ENCODE measurements around the gene CDH4. TPM values are rescaled to one million over a fixed set of nuclear protein-coding genes. Genes with fewer than 3 reads are reported as not detected.
A peak's percentile ranks its signal among the peaks of the same experiment; 100 is the strongest.

CDH4 gene
- total RNA-seq, 1 experiment from 2014 or later: 5.3 TPM

DNA sequence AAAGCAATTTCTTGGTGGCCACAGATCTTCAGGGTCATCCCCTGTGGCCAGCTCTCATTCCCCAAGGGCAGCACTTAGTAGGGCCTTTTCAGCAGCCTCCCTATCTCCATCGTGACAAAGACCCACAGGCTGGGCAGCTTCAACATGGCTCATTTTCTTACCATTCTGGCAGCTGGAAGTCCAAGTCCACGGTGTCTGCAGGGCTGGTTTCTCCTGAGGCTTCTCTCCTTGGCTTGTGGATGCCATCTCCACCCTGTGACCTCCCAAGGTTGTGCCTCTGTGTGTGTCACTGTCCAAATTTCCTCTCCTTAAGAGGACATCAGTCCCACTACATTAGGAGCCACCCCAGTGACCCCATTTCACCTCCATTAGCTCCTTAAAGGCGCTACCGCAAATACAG, 161.7 kb downstream of the CDH4 start:
- ChIA-PET POLR2A (no interaction called here), CTCF (no interaction called here)
- TF ChIP-seq PRDM15 (CRISPR knock-in tag; IDR thresholded peaks at IDR 0.05): 0 out of 2 replicates have a peak, but pooled peaks have one; percentile 0
- TF ChIP-seq RORB (CRISPR knock-in tag; IDR thresholded peaks at IDR 0.05): no peak
- TF ChIP-seq MYBL2 (CRISPR knock-in tag; IDR thresholded peaks at IDR 0.05): no peak
- DNase-seq (ENCODE audit: low spot score): no peak
- peaks cover 37% of the 10 kb centered on the region for H3K27me3 Mint-ChIP-seq (ENCODE audit: low read depth)
- peaks cover 7% of the 10 kb centered on the region; the same call in 1 of the 2 replicates for H3K9me3 Mint-ChIP-seq
- H3K4me3 Mint-ChIP-seq: no peak overlapping the region
- no peak for ATAC-seq
- H3K36me3 Mint-ChIP-seq: no peaks in the 10 kb centered on the region
- H3K27ac Mint-ChIP-seq: no peak overlapping the region
- 0 out of 2 replicates have a peak, but pooled peaks cover 7% of the 10 kb centered on the region for H3K4me1 Mint-ChIP-seq

DNA sequence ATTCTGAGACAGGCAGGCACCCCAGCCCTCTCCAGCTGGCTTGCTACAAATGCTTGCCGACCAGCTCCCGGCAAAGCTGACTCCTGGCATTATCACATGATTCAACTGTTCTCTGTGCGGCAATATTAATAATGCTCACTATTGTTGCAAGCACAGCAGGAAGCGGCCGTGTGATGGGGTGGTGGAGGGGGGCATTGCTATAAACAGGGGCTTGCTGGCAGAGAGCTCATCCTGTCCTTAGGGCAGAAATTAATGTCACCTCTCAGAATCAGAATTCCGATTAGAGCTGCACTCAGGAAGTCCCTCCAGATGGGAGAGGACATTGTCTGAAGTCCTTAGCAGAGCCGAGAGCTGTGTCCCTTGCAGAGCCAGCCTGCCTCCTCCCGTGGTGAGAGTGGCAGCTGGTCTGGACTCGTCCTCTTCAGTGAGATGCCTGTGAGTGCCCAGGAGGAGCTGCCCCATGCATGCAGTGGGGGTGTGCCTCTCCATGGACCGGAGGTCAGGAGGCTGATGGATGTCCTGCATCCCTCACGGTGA, 162.5 kb downstream of the CDH4 start:
- no peak overlapping the region for H3K27ac Mint-ChIP-seq
- H3K9me3 Mint-ChIP-seq: peaks cover 7% of the 10 kb centered on the region; the same call in 1 of the 2 replicates
- H3K4me1 Mint-ChIP-seq: peaks cover 8% of the 10 kb centered on the region
- ChIA-PET POLR2A (no interaction called here), CTCF (interaction anchor here (1.9 kb wide), 1 partner anchor 22 kb away, joined by 5 read pairs; no protein-coding TSS in a partner anchor)
- no peak for TF ChIP-seq GRHL2 (CRISPR knock-in tag; IDR thresholded peaks at IDR 0.05; ENCODE audit: insufficient replicate concordance, severe bottlenecking)
- no peak for TF ChIP-seq NR3C1 (CRISPR knock-in tag; conservative IDR thresholded peaks at IDR 0.05; ENCODE audit: low read depth)
- TF ChIP-seq, protein P1, sequence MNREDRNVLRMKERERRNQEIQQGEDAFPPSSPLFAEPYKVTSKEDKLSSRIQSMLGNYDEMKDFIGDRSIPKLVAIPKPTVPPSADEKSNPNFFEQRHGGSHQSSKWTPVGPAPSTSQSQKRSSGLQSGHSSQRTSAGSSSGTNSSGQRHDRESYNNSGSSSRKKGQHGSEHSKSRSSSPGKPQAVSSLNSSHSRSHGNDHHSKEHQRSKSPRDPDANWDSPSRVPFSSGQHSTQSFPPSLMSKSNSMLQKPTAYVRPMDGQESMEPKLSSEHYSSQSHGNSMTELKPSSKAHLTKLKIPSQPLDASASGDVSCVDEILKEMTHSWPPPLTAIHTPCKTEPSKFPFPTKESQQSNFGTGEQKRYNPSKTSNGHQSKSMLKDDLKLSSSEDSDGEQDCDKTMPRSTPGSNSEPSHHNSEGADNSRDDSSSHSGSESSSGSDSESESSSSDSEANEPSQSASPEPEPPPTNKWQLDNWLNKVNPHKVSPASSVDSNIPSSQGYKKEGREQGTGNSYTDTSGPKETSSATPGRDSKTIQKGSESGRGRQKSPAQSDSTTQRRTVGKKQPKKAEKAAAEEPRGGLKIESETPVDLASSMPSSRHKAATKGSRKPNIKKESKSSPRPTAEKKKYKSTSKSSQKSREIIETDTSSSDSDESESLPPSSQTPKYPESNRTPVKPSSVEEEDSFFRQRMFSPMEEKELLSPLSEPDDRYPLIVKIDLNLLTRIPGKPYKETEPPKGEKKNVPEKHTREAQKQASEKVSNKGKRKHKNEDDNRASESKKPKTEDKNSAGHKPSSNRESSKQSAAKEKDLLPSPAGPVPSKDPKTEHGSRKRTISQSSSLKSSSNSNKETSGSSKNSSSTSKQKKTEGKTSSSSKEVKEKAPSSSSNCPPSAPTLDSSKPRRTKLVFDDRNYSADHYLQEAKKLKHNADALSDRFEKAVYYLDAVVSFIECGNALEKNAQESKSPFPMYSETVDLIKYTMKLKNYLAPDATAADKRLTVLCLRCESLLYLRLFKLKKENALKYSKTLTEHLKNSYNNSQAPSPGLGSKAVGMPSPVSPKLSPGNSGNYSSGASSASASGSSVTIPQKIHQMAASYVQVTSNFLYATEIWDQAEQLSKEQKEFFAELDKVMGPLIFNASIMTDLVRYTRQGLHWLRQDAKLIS (CRISPR knock-in tag; IDR thresholded peaks at IDR 0.05; ENCODE audit: borderline replicate concordance): no peak
- no peak for TF ChIP-seq ZNF138 (CRISPR knock-in tag; conservative IDR thresholded peaks at IDR 0.05)
- TF ChIP-seq IRF2 (CRISPR knock-in tag; IDR thresholded peaks at IDR 0.05; ENCODE audit: borderline replicate concordance, low read depth): no peak
- no peak for TF ChIP-seq ZNF232 (CRISPR knock-in tag; IDR thresholded peaks at IDR 0.05)
- no peak for TF ChIP-seq JUN (CRISPR knock-in tag; IDR thresholded peaks at IDR 0.05)
- no peak for TF ChIP-seq ZNF423 (CRISPR knock-in tag; IDR thresholded peaks at IDR 0.05)
- no peak for TF ChIP-seq NFATC4 (CRISPR knock-in tag; IDR thresholded peaks at IDR 0.05)
- TF ChIP-seq, protein P2, sequence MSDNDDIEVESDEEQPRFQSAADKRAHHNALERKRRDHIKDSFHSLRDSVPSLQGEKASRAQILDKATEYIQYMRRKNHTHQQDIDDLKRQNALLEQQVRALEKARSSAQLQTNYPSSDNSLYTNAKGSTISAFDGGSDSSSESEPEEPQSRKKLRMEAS (CRISPR knock-in tag; IDR thresholded peaks at IDR 0.05): no peak
- no peak for TF ChIP-seq E2F5 (CRISPR knock-in tag; IDR thresholded peaks at IDR 0.05)
- TF ChIP-seq NFE2L1 (CRISPR knock-in tag; IDR thresholded peaks at IDR 0.05): no peak
- TF ChIP-seq ZNF396 (CRISPR knock-in tag; IDR thresholded peaks at IDR 0.05; ENCODE audit: borderline replicate concordance): no peak
- no peak for TF ChIP-seq TCF7 (CRISPR knock-in tag; IDR thresholded peaks at IDR 0.05; ENCODE audit: low read depth)
- no peak for TF ChIP-seq FOXK1 (CRISPR knock-in tag; IDR thresholded peaks at IDR 0.05)
- no peak for TF ChIP-seq TEAD1 (CRISPR knock-in tag; IDR thresholded peaks at IDR 0.05)
- no peak for TF ChIP-seq SMAD4 (CRISPR knock-in tag; IDR thresholded peaks at IDR 0.05)
- TF ChIP-seq ZNF219 (CRISPR knock-in tag; IDR thresholded peaks at IDR 0.05; ENCODE audit: borderline replicate concordance): no peak
- TF ChIP-seq ATF6 (CRISPR knock-in tag; IDR thresholded peaks at IDR 0.05): no peak
- TF ChIP-seq, protein P3, sequence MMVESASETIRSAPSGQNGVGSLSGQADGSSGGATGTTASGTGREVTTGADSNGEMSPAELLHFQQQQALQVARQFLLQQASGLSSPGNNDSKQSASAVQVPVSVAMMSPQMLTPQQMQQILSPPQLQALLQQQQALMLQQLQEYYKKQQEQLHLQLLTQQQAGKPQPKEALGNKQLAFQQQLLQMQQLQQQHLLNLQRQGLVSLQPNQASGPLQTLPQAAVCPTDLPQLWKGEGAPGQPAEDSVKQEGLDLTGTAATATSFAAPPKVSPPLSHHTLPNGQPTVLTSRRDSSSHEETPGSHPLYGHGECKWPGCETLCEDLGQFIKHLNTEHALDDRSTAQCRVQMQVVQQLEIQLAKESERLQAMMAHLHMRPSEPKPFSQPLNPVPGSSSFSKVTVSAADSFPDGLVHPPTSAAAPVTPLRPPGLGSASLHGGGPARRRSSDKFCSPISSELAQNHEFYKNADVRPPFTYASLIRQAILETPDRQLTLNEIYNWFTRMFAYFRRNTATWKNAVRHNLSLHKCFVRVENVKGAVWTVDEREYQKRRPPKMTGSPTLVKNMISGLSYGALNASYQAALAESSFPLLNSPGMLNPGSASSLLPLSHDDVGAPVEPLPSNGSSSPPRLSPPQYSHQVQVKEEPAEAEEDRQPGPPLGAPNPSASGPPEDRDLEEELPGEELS (CRISPR knock-in tag; IDR thresholded peaks at IDR 0.05): no peak
- peaks cover 40% of the 10 kb centered on the region for H3K27me3 Mint-ChIP-seq (ENCODE audit: low read depth)
- DNase-seq (ENCODE audit: low spot score): no peak
- no peaks in the 10 kb centered on the region for H3K36me3 Mint-ChIP-seq
- ATAC-seq: no peak
- H3K4me3 Mint-ChIP-seq: no peak overlapping the region
